ENCODE measurements around the gene EEF2K.
"Not testable (repeated sequence)": the region's sequence is repeated elsewhere in the genome, so short reads cannot be mapped to it uniquely, and the experiment has no call there.

EEF2K gene

GRCh38 chr16:22165508-22166285 lies 40.4 kb upstream of the EEF2K start:
- in situ Hi-C loops (cut with HindIII; ENCODE audit: low sequenced_read_pairs) = no loop called here
- H3K4me3 ChIP-seq (ENCODE audit: low read depth, low read length) = no peak overlapping the region
- TF ChIP-seq, protein P1, sequence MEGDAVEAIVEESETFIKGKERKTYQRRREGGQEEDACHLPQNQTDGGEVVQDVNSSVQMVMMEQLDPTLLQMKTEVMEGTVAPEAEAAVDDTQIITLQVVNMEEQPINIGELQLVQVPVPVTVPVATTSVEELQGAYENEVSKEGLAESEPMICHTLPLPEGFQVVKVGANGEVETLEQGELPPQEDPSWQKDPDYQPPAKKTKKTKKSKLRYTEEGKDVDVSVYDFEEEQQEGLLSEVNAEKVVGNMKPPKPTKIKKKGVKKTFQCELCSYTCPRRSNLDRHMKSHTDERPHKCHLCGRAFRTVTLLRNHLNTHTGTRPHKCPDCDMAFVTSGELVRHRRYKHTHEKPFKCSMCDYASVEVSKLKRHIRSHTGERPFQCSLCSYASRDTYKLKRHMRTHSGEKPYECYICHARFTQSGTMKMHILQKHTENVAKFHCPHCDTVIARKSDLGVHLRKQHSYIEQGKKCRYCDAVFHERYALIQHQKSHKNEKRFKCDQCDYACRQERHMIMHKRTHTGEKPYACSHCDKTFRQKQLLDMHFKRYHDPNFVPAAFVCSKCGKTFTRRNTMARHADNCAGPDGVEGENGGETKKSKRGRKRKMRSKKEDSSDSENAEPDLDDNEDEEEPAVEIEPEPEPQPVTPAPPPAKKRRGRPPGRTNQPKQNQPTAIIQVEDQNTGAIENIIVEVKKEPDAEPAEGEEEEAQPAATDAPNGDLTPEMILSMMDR (IDR thresholded peaks at IDR 0.05; ENCODE audit: low read depth, low read length, missing control alignments) = no peak
- DNase-seq (ENCODE audit: low read depth) = no peak

DNA sequence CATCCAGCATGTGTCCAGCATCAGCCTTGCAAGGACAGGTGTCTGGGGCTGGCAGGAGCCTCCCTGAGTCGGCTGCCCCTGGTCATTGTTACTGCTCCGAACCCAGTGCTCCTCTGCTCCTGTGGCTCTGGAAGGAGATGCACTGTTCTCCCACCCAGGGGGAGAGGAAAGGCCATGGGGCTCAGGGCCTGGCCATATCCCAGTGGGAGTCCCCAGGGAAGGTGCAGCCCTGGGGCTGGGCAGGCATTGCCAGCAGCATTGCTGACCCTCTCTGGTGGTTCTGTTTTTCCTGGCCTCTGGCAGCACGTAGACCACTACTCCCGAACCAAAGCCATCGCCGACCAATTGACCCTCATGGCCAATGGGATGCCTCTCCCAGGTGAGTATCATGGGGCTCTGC lies 34.1 kb upstream of the EEF2K start:
- no peak for DNase-seq (ENCODE audit: low read depth)
- in situ Hi-C loops (cut with HindIII; ENCODE audit: low sequenced_read_pairs) = no loop called here
- H3K4me3 ChIP-seq (ENCODE audit: low read depth, low read length) = no peak overlapping the region
- TF ChIP-seq, protein P1 (IDR thresholded peaks at IDR 0.05; ENCODE audit: low read depth, low read length, missing control alignments) = no peak

DNA sequence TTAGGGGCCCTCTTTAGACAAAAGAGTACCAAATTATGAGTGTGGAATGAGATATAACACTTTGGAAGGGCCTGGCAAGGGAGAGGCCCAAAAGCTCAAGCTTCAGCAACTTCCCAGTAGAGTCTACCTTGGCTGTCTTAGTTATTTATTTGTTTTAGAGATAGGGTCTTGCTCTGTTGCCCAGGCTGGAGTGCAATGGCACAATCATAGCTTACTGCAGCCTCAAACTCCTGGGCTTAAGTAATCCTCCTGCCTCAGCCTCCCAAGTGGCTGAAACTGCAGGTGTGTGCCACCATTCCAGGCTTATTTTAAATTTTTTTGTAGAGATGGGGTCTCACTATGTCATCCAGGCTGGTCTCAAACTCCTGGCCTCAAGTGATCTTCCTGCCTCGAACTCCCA lies 33.4 kb upstream of the EEF2K start:
- DNase-seq (ENCODE audit: low read depth); H3K4me3 ChIP-seq (ENCODE audit: low read depth, low read length); in situ Hi-C loops (cut with HindIII; ENCODE audit: low sequenced_read_pairs): not testable (repeated sequence)

GRCh38 chr16:22174642-22175041 lies 31.4 kb upstream of the EEF2K start:
- no peak overlapping the region for H3K4me3 ChIP-seq (ENCODE audit: low read depth, low read length)
- in situ Hi-C loops (cut with HindIII; ENCODE audit: low sequenced_read_pairs) = loop anchor here (25.0 kb wide), 1 partner anchor 87 kb away; the partner anchor contains the start of gene VWA3A
- TF ChIP-seq, protein P1 (IDR thresholded peaks at IDR 0.05; ENCODE audit: low read depth, low read length, missing control alignments) = no peak
- no peak for DNase-seq (ENCODE audit: low read depth)

DNA sequence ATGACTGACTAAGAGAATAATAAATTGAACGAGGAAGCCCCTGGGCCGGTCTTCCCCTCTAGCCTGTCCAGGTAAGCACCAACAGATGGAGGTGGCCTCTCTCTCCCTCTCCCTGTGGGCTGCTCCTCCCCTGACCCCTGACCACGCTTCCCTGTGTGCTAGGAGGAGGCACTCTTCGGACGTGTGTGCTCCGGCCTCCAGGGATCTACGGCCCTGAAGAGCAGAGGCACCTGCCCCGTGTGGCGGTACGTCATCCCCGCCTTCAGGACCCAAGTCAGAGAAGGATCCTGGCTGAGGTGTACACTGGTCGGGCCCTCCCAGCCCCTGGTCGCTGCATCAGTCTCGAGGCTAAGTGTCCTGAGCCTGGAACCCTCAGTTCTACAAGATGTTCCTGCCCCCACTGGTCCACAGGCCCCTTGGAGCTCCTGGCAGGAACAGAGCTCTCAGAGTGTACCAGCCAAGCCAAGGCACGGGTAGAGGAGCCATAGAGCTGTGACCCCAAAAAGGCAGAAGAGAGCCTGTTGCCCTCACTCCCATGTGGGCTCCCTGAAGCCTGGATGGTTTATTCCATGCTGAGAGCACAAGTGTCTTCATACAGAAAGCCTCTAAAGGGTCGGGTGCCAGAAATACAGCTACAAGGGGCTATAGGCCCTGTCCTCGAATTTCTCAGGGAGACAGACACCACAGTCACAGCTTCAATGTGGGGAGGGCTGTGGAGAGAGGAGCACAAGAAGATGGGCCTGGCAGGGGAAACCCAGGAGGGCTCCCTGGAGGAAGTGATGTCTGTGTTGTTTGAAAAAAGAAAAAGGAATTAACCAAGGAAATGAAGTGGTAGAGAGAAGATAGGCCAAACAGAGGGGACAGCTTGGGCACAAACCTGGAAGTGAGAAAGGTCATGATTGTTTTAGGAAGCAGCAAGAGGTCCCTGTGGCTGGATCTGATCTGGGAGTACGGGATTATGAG lies 27.8 kb upstream of the EEF2K start:
- TF ChIP-seq, protein P1 (IDR thresholded peaks at IDR 0.05; ENCODE audit: low read depth, low read length, missing control alignments) = no peak

DNA sequence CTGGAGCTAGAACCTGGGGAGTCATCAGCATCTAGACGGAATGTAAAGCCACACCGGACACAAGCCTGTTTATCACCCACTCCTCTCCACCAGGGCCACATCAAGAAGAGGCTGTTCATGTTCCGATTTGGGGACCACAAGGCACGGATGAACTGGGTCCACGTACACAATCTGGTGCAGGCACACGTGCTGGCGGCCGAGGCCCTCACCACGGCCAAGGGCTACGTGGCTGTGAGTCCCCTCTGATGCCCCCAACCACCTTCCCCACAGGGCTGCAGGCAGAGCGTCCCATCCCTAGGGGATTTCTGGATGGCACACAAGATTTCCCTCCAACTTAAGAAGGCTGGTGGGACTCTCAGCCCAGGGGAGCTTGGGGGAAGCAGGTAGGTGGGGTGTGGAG lies 24.7 kb upstream of the EEF2K start:
- DNase-seq (ENCODE audit: low read depth) = no peak
- no peak overlapping the region for H3K4me3 ChIP-seq (ENCODE audit: low read depth, low read length)
- TF ChIP-seq, protein P1 (IDR thresholded peaks at IDR 0.05; ENCODE audit: low read depth, low read length, missing control alignments) = no peak
- in situ Hi-C loops (cut with HindIII; ENCODE audit: low sequenced_read_pairs) = loop anchor here (25.0 kb wide), 1 partner anchor 94 kb away; the partner anchor contains the start of gene VWA3A

More for the DNA sequence above, 27.8 kb upstream of the EEF2K start:
- H3K4me3 ChIP-seq (ENCODE audit: low read depth, low read length) = no peak overlapping the region
- in situ Hi-C loops (cut with HindIII; ENCODE audit: low sequenced_read_pairs) = loop anchor here (25.0 kb wide), 1 partner anchor 91 kb away; the partner anchor contains the start of gene VWA3A
- no peak for DNase-seq (ENCODE audit: low read depth)

Measured in astrocyte of the cerebellum (primary cell).